NCI-H1417 (cell line): Measurements from ENCODE around the gene CRIP3.
"Not testable (repeated sequence)": the region's sequence is repeated elsewhere in the genome, so short reads cannot be mapped to it uniquely, and the experiment has no call there.

ENCODE experiments used
- DNase-seq, 3 experiments: peaks; one replicate each; lab custom pipeline; 2025; lab: John Stamatoyannopoulos, UW

The CRIP3 gene, protein sequence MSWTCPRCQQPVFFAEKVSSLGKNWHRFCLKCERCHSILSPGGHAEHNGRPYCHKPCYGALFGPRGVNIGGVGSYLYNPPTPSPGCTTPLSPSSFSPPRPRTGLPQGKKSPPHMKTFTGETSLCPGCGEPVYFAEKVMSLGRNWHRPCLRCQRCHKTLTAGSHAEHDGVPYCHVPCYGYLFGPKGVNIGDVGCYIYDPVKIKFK

DNA sequence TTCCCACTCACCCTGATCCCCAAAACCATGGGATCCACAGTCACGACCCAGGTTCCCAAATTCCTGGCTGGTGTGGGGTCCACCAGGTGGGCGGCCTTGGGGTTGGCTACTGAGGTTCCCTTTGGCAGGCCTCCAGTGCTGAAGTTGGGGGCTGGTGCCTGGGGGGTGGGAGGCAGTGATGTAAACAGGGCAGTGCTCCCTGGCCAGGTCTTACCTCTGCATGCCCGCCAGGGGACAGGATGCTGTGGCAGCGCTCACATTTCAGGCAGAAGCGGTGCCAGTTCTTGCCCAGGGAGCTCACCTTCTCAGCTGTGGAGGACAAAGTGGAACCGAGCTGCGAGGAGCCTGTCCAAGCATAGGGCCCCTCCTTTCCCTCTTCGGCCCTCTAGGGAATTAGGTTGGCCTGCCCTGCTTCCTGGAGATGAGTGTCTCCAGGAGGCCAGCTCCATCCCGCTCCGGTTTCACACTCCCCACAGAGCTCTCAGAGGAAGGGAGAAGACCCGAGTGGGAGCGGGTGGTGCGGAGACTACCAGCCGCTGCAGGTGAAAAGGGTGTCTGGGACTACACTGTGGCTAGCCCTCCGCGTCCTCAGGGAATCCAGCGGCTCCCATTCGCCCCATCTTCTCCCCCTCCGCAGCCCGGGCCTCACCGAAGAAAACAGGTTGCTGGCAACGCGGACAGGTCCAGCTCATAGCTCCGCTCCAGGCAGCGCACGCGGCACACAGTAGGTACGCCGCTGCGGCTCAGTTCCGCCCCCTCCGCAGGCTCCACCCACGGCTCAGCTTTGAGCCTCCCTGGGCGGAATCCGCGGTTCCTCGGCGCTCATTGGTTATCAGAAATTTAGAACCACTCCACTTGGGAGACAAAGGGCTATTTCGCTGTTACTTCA is at the start of gene CRIP3:
TSS of gene CRIP3 (minus strand) at position 726 of the 889 bp plus-strand sequence. CDS start at position 692, 34 bp downstream.
- DNase-seq, result peak; percentile 49 to 72 (median 56)

DNA sequence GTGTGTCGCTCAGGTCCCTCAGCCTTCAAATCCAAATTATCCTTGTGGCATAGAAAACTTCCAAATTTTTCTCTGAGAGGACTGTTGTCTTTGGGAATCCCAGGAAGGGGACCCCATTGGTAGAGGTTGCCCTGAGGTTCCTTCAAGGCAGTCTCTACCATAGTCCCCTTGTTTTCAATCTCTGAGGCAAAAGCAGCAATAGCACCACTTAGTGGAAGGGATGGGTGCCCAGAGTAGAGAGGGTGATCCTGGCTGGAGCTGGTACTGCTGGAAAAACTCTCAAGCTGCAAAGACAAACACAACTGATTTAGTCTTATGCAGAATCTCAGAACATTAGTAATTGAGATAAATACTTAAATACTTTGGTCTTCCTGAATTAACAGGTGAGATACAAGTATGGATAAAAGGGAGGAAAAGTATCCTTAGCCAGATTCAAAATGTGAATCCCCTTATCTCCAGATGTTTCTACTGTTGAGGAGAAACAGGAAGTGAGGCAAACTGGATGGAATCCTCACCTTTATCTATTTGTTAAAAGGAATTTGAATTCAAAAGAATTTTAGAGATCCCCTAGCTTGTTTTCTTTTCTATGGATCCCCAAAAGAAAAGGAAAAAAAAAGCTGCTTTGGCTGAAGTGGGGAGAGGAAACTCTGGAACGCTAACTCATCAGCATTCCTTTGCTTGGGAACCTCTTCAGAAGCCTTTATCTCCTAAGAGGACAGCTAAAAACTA is 47.4 kb upstream of the CRIP3 start:
- peak in 1 of 3 experiments; percentile 12 for DNase-seq

DNA sequence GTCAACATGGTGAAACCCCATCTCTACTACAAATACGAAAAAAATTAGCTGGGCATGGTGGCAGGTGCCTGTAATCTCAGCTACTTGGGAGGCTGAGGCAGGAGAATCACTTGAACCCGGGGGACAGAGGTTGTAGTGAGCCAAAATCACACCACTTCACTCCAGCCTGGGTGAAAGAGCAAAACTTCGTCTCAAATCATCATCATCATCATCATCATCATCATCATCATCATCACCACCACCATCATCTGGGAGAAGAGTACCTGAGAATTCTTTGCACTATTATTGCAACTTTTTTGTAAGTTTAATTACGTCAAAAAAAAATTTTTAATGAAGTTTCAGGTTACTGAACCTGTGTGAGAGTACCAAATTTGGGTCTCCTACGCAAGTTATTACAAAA is 43.3 kb upstream of the CRIP3 start:
- not testable (repeated sequence) for DNase-seq

DNA sequence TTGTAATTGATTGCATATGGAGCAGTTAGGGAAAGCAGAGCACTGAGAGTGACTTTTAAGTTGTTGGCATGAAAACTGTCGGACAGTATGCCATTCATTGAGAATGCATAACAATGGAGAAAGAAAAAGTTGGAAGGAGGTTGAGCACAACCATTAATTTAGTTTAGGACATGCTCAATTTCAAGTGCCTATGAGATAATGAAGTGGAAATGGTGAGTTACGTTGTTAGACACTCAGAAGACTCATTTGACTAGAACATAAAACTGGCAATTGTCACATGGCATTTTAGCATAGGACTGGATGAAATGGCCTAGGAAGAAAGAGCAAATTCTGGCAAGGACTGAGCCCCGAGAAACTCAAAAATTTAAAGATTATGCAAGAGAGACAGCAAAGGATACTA is 38.8 kb upstream of the CRIP3 start:
- no peak for DNase-seq

DNA sequence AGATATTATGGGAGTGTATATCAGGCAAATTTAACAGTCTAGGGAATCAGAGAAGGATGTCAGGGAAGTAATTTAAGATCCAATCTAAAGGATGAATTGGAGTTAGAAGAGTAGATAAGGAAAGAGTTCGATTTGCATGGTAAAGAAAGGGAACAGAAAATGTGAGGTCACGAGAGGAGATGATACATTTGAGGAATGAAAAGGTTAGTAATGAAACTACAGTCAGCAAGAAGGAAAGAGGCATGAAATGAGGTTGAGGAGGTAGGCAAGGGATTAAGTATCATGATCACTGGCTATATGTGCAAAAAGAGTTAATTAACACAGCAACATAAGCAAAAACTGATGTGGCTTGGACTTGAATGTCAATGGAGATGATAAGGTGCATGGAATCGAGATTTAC is 38.4 kb upstream of the CRIP3 start:
- no peak for DNase-seq

DNA sequence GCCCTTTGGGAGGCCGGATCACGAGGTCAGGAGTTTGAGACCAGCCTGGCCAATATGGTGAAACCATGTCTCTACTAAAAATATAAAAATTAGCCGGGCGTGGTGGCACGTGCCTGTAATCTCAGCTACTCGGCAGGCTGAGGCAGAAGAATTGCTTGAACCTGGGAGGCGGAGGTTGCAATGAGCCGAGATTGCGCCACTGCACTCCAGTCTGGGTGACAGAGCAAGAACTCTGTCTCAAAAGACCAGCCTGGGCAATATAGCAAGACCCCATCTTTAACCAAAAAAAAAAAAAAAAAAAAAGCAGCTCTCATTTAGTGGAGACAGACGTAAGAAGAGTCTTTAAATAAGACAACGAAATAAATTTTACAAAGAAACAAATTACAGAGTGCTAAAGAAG is 37.6 kb upstream of the CRIP3 start:
- not testable (repeated sequence) for DNase-seq

DNA sequence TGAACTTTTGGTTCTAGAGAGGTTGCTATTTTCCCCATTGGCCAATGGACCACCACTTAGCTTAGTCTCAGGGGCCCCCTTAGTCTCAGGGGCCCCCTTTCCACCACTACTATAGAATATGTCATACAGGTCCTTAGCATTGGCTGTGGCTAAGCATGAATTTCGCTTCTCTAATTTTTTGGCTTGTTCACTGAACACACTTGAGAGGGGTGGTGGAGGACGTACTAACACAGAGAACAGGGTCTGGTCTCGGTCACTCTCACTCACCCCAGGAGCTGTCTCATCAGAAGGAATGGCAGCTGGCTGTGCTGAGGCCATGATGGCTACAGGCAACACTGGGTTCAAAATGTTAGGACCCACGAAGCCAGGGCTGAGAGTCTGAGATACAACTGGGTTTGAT is 30.5 kb upstream of the CRIP3 start:
- no peak for DNase-seq

DNA sequence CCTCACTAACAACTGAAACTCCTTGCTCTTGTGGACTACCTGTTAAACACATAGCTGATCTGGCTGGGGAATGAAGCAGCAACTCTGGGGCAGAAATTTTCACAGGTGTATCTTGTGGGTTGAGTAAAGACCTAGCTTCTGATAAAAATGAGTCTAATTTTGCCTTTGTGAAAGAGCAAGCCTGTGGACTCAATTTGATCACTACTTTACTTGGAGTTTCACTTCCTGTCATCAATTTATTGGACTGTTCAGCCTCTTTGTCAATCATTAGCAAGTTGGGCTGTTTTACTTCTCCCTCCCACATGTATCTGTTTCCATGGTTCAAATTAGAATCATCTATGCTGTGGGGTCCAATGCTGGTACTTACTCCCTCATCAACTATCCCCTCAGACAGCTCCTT is 29.6 kb upstream of the CRIP3 start:
- DNase-seq, result no peak

DNA sequence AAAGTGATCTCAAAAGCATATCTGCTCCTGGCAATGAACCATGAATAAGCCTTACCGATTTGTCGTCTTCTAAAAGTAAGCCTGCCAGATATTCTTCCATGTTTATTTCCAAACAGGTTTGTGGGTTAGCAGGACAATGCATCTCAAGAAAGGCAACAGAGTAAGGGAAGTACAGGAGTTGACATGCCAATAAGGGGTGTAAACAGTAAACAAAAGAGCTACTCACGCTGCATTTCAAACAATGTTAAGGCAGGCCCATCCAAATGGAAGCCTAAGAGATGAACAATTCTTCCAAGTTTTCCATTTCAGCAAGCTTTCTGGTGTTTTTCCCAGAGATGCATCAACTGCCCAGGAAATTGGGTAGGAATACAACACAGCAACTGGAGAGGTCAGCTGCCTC is 27.8 kb upstream of the CRIP3 start:
- DNase-seq, result no peak

DNA sequence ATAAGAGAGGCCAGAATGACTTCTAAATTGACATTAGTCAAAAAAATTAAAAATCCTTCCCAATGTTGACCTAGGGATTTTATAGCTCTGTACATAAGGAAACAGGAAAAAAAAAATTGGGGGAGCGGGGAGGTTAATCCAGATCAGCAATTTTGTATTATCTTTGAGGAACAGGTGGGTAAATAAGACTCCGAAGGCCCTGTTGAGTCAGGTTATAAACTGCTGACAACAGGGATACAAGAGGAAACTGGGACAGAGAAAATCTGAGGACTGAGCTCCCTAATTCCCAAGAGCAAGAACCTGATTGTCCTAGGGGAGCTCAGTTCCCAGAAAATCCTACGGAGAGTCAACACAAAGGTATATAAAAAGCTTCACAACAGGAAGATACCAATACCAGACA is 26.8 kb upstream of the CRIP3 start:
- peak in 2 of 3 experiments; percentile 14 to 57 for DNase-seq

DNA sequence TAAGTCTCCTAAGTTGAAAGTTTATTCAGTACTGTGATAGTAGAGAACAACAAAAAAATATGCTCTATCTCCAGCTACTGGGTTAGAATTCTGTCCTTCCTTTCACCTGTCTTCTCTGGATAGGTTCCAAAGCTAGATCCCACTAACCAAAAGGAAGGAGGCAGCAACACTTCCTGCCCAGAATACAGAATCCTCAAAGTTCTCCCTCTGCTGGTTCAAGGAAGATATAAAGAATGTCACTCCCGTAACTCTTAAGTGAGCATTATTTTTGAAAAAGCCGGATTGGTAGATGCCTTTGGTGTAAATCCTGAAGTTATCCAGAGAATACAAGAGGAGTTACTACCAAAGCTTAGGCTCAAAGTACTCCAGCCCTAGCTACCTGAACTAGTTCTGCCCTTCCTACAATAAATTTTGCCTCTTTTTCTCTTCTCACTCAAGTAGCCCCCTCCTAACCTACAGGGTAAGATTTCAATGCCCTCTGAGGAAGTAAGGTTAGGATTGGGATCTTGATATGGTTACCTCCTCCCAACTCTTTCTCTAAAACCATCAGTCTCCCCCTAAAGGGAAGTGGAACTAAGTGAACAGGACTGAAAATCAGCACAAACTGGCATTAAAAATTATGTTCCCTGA is 26.0 kb upstream of the CRIP3 start:
- DNase-seq, result peak in 2 of 3 experiments; percentile 30 to 47

DNA sequence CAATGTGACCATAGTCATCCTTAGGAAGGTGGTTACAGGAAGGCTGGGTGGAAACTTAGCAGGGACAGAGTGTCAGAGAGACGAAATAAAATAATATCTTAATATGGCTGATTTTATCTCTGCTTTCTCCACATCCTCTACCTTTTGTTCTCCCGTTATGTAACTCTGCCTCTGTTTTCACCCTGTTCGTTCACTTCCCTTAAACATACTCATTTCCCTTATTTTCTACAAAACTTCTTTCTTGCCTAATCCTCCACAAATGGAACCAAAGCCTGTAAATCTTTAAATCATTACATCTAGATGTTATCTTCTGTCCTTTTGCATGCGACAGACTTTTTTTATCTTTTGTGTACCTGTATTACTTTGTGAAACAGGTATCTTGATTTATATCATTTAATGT is 23.3 kb upstream of the CRIP3 start:
- no peak for DNase-seq

DNA sequence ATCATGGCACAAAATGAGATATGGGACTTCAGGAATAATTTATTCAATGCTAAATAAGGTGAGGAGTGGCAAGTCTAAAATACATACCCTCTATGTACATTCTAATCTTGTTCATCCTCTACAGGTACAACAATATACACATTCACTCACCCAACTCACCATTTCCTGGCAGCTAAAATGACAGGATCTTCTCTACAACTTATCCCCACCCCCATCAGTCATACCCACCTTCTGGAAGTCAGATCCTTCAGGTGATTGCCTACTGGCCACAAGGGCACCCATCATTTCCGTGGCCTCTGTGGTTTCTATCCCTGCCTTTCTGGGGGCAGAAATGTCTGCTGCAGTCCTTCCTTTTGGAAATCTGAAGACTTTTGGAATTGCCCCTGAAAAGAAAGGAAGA is 22.8 kb upstream of the CRIP3 start:
- DNase-seq, result no peak

DNA sequence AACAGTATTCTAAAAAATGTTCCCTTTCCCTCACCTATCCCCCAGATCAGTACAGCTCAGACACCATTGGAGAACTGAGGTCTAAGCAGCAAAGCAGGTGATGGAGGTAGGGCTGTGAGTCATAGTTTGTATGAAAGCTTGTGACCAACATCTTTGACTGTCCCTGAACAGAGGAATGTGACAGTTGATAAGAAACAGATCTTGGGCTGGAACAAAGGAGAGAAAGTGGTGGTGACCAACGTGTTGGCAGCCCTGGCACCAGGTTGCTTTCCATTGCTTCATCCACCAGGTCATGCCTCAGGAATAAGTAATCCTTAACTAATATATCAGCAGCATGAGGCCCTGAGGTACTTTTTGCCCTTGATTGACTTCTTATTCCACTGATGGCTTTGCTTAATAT is 19.9 kb upstream of the CRIP3 start:
- no peak for DNase-seq

DNA sequence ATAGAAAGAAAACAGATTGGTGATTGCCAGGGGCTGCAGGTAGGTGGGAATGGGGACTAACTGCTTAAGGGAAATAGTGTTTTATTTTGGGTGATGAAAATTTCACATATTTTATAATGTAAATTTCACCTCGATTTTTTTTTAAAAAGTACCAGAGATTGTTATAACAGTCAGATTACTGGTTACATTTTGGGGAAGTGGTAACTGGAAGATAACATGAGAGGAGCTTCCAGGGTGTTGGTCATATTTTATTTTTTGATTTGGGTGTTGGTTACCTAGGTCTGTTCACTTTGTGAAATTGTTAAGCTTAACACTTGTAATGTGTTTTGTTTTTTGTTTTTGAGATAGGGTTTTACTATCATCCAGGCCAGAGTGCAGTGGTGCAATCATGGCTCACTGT is 17.2 kb upstream of the CRIP3 start:
- DNase-seq, result no peak

DNA sequence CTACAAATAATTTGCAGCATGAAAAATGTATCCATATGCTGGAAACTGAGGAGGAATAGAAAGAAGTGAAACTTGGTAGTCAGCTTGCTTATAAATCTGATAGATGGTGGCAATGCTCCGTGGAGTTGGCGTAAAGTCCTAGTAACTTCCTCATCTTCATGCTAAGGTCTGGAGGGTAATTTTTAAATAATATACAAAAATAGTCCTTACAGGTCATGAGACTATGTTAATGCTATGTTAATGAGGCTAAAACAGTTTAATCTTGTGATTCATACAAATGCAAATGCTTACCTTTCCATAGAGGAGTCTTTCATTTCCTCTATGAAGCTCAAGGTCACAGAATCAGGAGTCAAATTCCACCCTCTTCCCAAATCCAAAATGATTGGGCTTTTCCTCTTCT is 9.4 kb upstream of the CRIP3 start:
- no peak for DNase-seq

DNA sequence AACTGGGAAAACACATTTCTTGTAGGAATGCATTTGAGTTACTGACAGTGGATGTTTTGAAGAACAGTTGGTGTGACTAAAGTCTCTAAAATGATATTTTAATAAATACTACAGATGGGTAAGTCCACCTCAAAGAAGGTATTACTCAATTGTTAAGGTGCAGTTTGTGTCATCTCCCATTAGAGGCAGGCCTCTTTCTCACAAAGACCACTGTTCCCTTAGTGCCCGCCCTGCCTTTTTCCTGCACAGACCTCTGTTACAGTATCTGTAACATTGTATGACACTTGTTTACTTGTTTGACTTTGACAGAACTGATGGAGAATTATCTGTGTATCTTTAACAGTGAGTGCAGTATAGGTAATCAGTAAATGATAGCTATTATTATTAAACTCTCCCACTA is 5.2 kb upstream of the CRIP3 start:
- DNase-seq, result no peak

DNA sequence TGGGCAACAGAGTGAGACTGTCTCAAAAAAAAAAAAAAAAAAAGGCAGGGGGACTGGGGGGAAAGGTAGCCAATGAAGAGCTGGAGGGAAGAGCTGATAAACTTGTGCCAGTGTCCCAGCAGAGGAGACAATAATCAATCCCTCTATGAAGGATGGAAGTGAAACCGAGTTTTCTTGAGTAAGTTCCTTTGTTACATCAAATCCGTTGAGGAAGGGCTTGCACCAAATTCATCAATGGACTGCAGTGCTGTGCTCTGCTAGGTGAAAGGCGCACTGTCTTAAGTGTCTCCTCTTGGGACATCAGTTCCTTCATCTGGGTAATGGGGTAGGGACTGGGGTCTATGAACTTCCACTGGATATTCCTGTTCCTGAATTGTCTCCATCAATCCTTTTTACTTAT is 3.0 kb upstream of the CRIP3 start:
- DNase-seq, result no peak

DNA sequence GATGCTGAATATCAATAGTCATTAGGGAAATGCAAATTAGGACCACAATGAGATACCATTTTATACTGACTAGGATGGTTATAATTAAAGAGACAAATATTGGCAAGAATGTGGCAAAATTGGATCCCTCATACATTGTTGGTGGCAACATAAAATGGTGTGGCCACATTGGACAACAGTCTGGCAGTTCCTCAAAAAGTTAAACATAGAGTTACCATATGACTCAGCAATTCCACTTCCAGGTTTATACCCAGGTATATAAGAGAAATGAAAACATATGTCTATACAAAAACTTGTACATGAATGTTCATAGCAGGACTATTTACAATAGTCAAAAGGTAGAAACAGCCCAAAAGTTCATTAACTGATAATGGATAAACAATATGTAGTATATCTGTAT is 2.0 kb upstream of the CRIP3 start:
- DNase-seq, result no peak

DNA sequence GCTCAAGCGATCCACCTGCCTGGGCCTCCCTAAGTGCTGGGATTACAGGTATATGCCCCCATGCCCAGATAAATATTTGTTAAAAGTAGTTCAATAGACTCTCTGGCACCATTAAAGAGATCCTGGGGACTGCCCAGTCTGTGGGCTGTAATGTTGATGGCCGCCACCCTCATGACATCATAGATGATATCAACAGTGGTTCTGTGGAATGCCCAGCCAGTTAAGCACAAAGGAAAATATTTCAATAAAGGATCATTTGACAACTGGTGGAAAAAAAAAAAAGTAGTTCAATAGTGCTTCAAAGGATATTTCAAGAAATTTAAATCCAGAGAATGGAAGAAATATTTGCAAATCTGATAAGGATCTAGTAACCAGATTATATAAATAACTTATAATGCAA is 1.5 kb upstream of the CRIP3 start:
- DNase-seq, result no peak

DNA sequence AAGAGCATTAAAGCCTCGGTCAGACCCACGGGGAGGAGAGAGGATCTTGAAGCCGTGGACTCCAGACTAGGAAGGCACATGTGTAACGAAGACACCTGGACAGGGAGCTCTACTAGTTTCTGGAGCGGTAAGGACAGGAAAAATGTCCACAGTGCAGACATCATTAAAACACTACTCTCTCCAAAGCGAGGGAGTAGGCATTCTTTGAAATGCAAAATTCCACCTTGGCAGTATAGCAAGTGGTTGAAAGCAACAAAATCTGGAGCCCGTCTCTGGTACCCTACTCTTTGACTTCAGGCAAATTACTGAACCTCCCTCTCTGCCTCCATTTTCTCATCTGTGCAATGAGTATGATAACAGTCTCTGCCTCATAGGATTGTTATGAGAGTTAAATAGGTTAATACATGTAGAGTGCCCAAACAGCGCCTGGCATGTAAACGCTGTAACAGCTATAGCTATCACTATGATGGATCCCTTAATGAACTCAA is 408 bp upstream of the CRIP3 start:
- DNase-seq, result no peak

DNA sequence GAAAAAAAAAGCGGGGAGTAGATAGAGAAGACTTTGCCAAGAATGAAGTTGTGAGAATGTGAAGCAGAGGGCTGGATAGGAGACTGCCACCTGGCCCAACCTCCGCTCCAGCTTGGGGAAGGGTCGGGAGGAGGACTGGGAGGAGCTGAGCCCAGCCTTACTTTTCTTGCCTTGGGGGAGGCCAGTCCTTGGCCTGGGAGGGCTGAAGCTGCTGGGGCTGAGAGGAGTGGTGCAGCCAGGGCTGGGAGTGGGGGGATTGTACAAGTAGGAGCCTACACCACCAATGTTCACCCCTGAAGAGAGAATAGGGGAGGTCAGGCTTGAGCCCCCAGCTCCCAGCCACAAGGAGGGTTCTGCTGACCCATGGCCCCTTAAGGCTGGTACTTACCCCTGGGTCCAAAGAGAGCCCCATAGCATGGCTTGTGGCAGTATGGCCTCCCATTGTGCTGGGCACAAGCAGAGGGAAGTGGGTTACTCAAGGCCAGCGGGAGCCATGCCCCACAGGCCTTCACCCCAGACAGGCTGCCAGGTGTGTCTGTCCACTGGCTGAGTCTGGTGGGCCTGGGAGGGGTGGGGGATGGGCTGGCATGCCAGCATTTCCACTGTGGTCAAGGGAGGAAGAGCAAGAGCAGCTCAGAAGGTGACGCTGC is 1.1 kb downstream of the CRIP3 start:
- no peak for DNase-seq
